ENCODE results near the gene RGS17.
"Not testable (repeated sequence)": the region's sequence is repeated elsewhere in the genome, so short reads cannot be mapped to it uniquely, and the experiment has no call there.

Gene RGS17

GRCh38 chr6:152976749-152977148 is 154.3 kb downstream of the RGS17 start:
- no peak for DNase-seq (ENCODE audit: low spot score)
- TF ChIP-seq CTCF (IDR thresholded peaks at IDR 0.05; ENCODE audit: borderline replicate concordance, control extremely low read depth, extremely low read depth, insufficient read depth, missing control alignments): no peak
- in situ Hi-C loops (cut with MboI; ENCODE audit: low sequenced_read_pairs, unreplicated experiment): no loop called here

GRCh38 chr6:152975204-152975915 is 155.7 kb downstream of the RGS17 start:
- in situ Hi-C loops (cut with MboI; ENCODE audit: low sequenced_read_pairs, unreplicated experiment): no loop called here
- DNase-seq (ENCODE audit: low spot score): no peak

GRCh38 chr6:152973916-152974315 is 157.2 kb downstream of the RGS17 start:
- in situ Hi-C loops (cut with MboI; ENCODE audit: low sequenced_read_pairs, unreplicated experiment): no loop called here
- TF ChIP-seq CTCF (IDR thresholded peaks at IDR 0.05; ENCODE audit: borderline replicate concordance, control extremely low read depth, extremely low read depth, insufficient read depth, missing control alignments): no peak
- DNase-seq (ENCODE audit: low spot score): no peak

More at GRCh38 chr6:152975204-152975915, 155.7 kb downstream of the RGS17 start:
- TF ChIP-seq CTCF (IDR thresholded peaks at IDR 0.05; ENCODE audit: borderline replicate concordance, control extremely low read depth, extremely low read depth, insufficient read depth, missing control alignments): no peak

GRCh38 chr6:152969688-152970418 is 161.2 kb downstream of the RGS17 start:
- in situ Hi-C loops (cut with MboI; ENCODE audit: low sequenced_read_pairs, unreplicated experiment): no loop called here
- TF ChIP-seq CTCF (IDR thresholded peaks at IDR 0.05; ENCODE audit: borderline replicate concordance, control extremely low read depth, extremely low read depth, insufficient read depth, missing control alignments): no peak
- no peak for DNase-seq (ENCODE audit: low spot score)

- in situ Hi-C loops (cut with MboI; ENCODE audit: low sequenced_read_pairs, unreplicated experiment); DNase-seq (ENCODE audit: low spot score): not testable (repeated sequence)
Observed at GRCh38 chr6:152966168-152966894, 164.8 kb downstream of the RGS17 start.

GRCh38 chr6:152959333-152959732 is 171.7 kb downstream of the RGS17 start:
- in situ Hi-C loops (cut with MboI; ENCODE audit: low sequenced_read_pairs, unreplicated experiment): loop anchor here (10.0 kb wide), 1 partner anchor 65 kb away; no protein-coding TSS in a partner anchor
- no peak for TF ChIP-seq CTCF (IDR thresholded peaks at IDR 0.05; ENCODE audit: borderline replicate concordance, control extremely low read depth, extremely low read depth, insufficient read depth, missing control alignments)
- DNase-seq (ENCODE audit: low spot score): no peak
